ENCODE results near the gene MSLN.
"Not testable (repeated sequence)": the region's sequence is repeated elsewhere in the genome, so short reads cannot be mapped to it uniquely, and the experiment has no call there.

GRCh38 chr16:754121-754607, 6.4 kb upstream of the MSLN start:
- TF ChIP-seq, protein P1, sequence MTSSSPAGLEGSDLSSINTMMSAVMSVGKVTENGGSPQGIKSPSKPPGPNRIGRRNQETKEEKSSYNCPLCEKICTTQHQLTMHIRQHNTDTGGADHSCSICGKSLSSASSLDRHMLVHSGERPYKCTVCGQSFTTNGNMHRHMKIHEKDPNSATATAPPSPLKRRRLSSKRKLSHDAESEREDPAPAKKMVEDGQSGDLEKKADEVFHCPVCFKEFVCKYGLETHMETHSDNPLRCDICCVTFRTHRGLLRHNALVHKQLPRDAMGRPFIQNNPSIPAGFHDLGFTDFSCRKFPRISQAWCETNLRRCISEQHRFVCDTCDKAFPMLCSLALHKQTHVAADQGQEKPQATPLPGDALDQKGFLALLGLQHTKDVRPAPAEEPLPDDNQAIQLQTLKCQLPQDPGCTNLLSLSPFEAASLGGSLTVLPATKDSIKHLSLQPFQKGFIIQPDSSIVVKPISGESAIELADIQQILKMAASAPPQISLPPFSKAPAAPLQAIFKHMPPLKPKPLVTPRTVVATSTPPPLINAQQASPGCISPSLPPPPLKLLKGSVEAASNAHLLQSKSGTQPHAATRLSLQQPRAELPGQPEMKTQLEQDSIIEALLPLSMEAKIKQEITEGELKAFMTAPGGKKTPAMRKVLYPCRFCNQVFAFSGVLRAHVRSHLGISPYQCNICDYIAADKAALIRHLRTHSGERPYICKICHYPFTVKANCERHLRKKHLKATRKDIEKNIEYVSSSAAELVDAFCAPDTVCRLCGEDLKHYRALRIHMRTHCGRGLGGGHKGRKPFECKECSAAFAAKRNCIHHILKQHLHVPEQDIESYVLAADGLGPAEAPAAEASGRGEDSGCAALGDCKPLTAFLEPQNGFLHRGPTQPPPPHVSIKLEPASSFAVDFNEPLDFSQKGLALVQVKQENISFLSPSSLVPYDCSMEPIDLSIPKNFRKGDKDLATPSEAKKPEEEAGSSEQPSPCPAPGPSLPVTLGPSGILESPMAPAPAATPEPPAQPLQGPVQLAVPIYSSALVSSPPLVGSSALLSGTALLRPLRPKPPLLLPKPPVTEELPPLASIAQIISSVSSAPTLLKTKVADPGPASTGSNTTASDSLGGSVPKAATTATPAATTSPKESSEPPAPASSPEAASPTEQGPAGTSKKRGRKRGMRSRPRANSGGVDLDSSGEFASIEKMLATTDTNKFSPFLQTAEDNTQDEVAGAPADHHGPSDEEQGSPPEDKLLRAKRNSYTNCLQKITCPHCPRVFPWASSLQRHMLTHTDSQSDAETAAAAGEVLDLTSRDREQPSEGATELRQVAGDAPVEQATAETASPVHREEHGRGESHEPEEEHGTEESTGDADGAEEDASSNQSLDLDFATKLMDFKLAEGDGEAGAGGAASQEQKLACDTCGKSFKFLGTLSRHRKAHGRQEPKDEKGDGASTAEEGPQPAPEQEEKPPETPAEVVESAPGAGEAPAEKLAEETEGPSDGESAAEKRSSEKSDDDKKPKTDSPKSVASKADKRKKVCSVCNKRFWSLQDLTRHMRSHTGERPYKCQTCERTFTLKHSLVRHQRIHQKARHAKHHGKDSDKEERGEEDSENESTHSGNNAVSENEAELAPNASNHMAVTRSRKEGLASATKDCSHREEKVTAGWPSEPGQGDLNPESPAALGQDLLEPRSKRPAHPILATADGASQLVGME (CRISPR knock-in tag; IDR thresholded peaks at IDR 0.05): not testable (repeated sequence)
- not testable (repeated sequence) for TF ChIP-seq POLR2A (conservative IDR thresholded peaks at IDR 0.05); PHB (CRISPR knock-in tag; IDR thresholded peaks at IDR 0.05); CTCF (IDR thresholded peaks at IDR 0.05 in 2 of 3, conservative IDR thresholded peaks at IDR 0.05 in 1 of 3; ENCODE audit: insufficient read depth in 2 of 3, low read depth in 1 of 3, low read length in 3 of 3); SIX5 (IDR thresholded peaks at IDR 0.05; ENCODE audit: borderline replicate concordance in 1 of 2, insufficient read depth in 1 of 2, low read depth in 1 of 2, low read length in 2 of 2); EGR1 (conservative IDR thresholded peaks at IDR 0.05)
